Stimulated activated effector memory CD8-positive, alpha-beta T cell treated with anti-CD3 and anti-CD28 coated beads, Interleukin-12 subunit alpha, Interleukin-12 subunit beta, amount 100 ng/mL, for 72 hours (primary cell): ENCODE results near the gene FBXW7.
A peak's percentile ranks its signal among the peaks of the same experiment; 100 is the strongest.

Source experiments
- ATAC-seq: fragments of 150-1000 bp; cut with Tn5 transposase; 2 replicates; pipeline ENCODE4 v1.10.0; 2021
- DNase-seq, 2 donors: peaks; one replicate each; pipeline ENCODE4 v3.0.0; 2021 to 2022; ENCODE audit warnings: low spot score in 2 of 2
- H3K27ac Mint-ChIP-seq: one replicate; pipeline ENCODE4 v1.8.0; 2022; ENCODE audit warnings: mild to moderate bottlenecking, mixed read lengths
- H3K36me3 Mint-ChIP-seq: one replicate; pipeline ENCODE4 v1.8.0; 2022; ENCODE audit warnings: mild to moderate bottlenecking, mixed read lengths
- H3K4me1 Mint-ChIP-seq: one replicate; pipeline ENCODE4 v1.8.0; 2022; ENCODE audit warnings: mixed read lengths
- H3K4me3 Mint-ChIP-seq: one replicate; pipeline ENCODE4 v1.8.0; 2022; ENCODE audit warnings: mild to moderate bottlenecking, mixed read lengths
- H3K9me3 Mint-ChIP-seq: one replicate; pipeline ENCODE4 v1.8.0; 2022; ENCODE audit warnings: mixed read lengths

The FBXW7 gene

DNA sequence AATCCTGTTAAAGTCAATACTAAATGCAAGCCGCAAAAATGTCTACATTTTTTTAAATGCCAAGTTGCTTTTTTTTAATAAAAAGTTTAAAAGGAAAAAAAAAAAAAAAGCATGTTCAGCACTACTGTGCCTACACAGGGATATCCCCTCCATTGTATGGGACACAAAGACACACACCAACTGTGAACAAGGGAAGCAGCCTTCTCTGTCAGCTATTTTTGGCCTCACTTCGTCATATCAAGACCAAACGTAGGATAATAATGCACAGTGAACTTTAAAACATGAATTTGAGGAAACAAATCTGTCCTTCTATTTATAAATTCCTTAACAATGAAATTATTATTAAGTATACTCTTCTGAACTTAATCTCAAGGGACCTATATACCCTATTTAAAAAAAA is 4.4 kb downstream of the FBXW7 start:
- DNase-seq (no peak), ATAC-seq (no peak)
- H3K4me3 Mint-ChIP-seq = no peak overlapping the region
- H3K9me3 Mint-ChIP-seq = no peaks in the 10 kb centered on the region
- H3K27ac Mint-ChIP-seq = peak overlapping the region; percentile 50
- peaks cover 38% of the 10 kb centered on the region for H3K36me3 Mint-ChIP-seq
- H3K4me1 Mint-ChIP-seq = peaks cover 43% of the 10 kb centered on the region

DNA sequence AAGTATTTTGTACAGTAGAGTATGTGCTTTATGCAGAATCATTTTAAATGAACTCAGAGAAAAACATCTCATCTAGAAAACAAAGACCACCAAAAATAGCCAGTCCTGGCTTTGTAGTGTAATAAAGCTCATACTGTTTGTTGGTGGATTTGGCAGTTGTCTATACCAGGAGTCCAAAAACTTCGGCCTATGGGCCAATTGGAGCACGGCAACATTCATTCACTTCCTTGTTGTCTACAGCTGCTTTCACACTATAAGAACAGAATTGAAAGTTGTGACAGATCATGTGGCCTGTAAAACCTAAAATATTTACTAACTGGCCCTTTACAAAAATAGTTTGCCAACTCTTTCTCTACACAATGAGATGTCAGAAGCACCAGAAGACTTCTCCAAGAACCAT is 5.3 kb downstream of the FBXW7 start:
- peaks cover 49% of the 10 kb centered on the region for H3K4me1 Mint-ChIP-seq
- ATAC-seq (no peak), DNase-seq (no peak)
- H3K36me3 Mint-ChIP-seq = peaks cover 30% of the 10 kb centered on the region
- H3K27ac Mint-ChIP-seq = peak overlapping the region; percentile 50
- H3K4me3 Mint-ChIP-seq = no peak overlapping the region
- H3K9me3 Mint-ChIP-seq = no peaks in the 10 kb centered on the region

DNA sequence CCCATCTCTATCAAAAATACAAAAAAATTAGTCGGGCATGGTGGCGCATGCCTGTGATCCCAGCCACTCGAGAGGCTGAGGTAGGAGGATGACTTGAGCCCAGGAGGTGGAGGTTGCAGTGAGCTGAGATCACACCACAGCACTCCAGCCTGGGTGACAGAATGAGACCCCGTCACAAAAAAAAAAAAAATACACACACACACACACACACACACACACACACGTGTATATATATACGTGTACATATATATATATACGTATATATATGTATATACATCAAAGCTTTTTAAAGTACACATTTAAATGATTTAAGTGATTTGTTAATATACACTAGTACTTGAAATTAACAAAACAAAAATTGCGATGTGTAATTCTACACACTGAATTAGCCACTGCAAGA is 6.0 kb downstream of the FBXW7 start:
- ATAC-seq = no peak
- no peak for DNase-seq
- Mint-ChIP-seq H3K4me1 (peaks cover 54% of the 10 kb centered on the region), H3K9me3 (no peaks in the 10 kb centered on the region), H3K27ac (no peak overlapping the region), H3K36me3 (peaks cover 30% of the 10 kb centered on the region), H3K4me3 (no peak overlapping the region)

DNA sequence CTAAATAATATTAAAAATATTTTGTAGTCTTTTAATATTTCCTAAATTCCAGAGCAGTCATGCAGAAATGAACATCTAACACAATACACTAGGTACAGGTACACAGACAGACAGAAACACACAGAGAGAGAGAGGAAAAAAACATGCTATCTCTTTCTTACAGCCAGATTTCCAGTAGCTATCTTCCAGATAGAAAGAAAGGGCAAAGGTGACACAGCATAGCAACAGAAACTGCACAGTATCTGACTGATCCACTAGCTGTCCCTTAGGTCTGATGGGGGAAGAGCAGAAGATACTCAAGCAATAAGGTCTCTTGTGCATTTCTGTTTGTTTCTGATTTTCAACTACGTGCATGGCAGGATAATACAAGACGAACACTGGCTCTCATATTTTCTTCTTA is 7.8 kb downstream of the FBXW7 start:
- Mint-ChIP-seq H3K9me3 (no peaks in the 10 kb centered on the region), H3K27ac (no peak overlapping the region), H3K36me3 (peaks cover 28% of the 10 kb centered on the region), H3K4me1 (peaks cover 67% of the 10 kb centered on the region), H3K4me3 (no peak overlapping the region)
- no peak for ATAC-seq
- DNase-seq = no peak

DNA sequence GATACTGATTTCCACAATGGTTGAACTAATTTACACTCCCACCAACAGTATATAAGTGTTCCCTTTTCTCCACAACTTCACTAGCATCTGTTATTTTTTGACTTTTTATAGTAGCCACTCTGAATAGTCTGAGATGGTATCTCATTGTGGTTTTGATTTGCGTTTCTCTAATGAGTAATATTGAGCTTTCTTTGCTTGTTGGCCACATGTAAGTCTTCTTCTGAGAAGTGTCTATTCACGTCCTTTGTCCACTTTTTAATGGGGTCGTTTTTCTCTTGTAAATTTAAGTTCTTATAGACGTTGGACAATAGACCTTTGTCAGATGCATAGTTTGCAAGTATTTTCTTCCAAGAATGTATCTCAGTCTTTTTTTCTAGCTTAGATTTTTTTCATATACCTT is 10.0 kb downstream of the FBXW7 start:
- no peak for DNase-seq
- no peak overlapping the region for H3K27ac Mint-ChIP-seq
- H3K9me3 Mint-ChIP-seq = no peaks in the 10 kb centered on the region
- peak; percentile 74 for ATAC-seq
- H3K4me1 Mint-ChIP-seq = peaks cover 68% of the 10 kb centered on the region
- peaks cover 17% of the 10 kb centered on the region for H3K36me3 Mint-ChIP-seq
- H3K4me3 Mint-ChIP-seq = no peak overlapping the region

DNA sequence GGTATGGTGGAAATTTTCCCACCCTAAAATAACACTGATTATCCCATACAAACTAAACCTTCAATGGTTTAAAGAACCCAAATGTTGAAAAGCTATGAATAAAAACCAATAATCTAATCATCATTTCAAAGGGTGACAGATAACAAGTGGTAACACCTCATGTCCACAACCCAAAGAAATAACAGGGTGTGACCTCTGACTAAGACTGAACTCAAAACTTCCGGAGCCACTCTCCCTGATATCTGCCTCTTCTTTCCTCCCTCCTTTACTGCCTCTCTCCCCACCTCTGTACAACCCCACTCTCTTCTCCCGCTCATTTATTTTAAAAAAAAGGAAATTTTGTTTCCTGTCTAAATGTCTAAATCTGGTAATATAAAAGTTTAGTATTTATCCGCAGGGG is 11.5 kb downstream of the FBXW7 start:
- Mint-ChIP-seq H3K36me3 (peaks cover 11% of the 10 kb centered on the region), H3K27ac (peak overlapping the region; percentile 41), H3K4me1 (peaks cover 68% of the 10 kb centered on the region), H3K4me3 (peak overlapping the region; percentile 33), H3K9me3 (no peaks in the 10 kb centered on the region)
- DNase-seq (no peak), ATAC-seq (peak; percentile 95)

DNA sequence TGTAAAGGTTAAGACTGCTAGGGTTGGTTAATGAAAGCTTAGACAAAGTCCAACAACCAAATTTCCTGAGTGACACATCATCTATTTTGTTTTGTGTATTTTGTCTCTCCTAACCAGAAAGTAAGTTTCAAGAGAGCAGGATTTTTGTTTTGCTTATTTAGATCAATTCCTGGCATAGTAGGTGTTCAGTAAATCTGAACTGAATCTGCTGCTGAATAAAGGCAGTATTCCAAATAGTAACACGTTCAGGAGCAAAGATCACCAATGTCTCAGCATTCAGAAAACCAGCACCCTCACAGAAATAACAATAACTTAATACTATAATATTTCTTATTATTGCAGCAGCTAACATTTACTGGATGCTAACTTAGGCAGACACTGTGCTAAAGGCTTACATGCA is 12.2 kb downstream of the FBXW7 start:
- Mint-ChIP-seq H3K4me1 (peaks cover 68% of the 10 kb centered on the region), H3K36me3 (peaks cover 11% of the 10 kb centered on the region), H3K27ac (peak overlapping the region; percentile 40), H3K4me3 (no peak overlapping the region), H3K9me3 (no peaks in the 10 kb centered on the region)
- ATAC-seq (no peak), DNase-seq (no peak)

DNA sequence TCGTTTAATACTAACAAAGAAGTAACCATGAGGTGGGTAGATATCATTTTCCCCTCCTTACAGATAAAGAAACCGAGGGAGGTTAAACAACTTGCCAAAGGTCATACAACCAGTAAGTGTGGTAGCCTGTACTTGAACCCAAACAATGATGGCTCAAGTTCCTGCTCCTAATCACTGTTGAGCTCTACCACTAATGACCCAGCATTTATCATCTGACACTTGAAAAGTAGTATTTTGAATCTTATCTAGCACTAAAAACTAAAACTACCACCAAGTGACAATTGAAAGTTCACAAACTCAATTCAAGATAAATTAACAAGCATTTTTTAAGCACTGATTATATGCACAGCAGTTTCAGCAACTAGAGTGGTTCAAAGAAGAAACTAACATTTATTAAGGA is 13.1 kb downstream of the FBXW7 start:
- H3K27ac Mint-ChIP-seq = peak overlapping the region; percentile 40
- peaks cover 11% of the 10 kb centered on the region for H3K36me3 Mint-ChIP-seq
- no peaks in the 10 kb centered on the region for H3K9me3 Mint-ChIP-seq
- no peak for ATAC-seq
- peaks cover 61% of the 10 kb centered on the region for H3K4me1 Mint-ChIP-seq
- DNase-seq = no peak
- no peak overlapping the region for H3K4me3 Mint-ChIP-seq

DNA sequence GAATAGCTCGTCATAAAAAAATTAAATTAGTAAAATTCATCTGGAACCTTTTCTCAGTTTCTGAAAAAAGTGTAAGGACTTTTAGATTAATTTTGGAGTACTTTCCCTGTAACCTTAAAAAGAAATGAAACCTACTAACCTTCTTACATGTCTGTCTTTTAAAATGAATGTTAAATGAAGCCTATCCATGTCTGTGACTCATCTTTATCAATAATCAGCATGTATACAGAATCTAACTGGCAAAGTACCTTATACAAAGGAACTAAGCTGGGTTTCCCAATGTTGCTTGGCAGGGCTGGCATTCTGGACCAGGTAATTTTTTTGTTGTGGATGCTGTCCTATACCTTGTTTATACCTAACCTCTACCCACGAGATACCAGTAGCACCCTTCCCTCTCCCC is 13.6 kb downstream of the FBXW7 start:
- H3K4me3 Mint-ChIP-seq = no peak overlapping the region
- ATAC-seq = no peak
- peaks cover 58% of the 10 kb centered on the region for H3K4me1 Mint-ChIP-seq
- H3K36me3 Mint-ChIP-seq = peaks cover 11% of the 10 kb centered on the region
- H3K27ac Mint-ChIP-seq = no peak overlapping the region
- DNase-seq = no peak
- H3K9me3 Mint-ChIP-seq = no peaks in the 10 kb centered on the region

DNA sequence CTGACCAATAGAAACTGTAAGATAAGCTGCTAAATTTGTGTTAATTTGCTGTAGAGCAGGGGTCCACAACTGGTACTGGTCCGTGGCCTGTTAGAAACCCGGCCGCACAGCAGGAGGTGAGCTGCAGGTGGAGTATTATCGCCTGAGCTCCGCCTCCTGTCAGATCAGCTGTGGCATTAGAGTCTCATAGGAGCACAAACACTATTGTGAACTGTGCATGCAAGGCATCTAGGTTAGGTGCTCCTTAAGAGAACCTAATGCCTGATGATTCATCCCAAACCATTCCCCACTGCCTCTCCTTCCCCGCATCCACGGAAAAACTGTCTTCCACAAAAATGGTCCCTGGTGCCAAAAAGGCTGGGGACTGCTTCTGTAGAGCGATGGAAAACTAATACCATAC is 19.7 kb downstream of the FBXW7 start:
- DNase-seq (no peak), ATAC-seq (no peak)
- Mint-ChIP-seq H3K9me3 (no peaks in the 10 kb centered on the region), H3K4me3 (no peak overlapping the region), H3K27ac (no peak overlapping the region), H3K36me3 (no peaks in the 10 kb centered on the region), H3K4me1 (peaks cover 40% of the 10 kb centered on the region)

DNA sequence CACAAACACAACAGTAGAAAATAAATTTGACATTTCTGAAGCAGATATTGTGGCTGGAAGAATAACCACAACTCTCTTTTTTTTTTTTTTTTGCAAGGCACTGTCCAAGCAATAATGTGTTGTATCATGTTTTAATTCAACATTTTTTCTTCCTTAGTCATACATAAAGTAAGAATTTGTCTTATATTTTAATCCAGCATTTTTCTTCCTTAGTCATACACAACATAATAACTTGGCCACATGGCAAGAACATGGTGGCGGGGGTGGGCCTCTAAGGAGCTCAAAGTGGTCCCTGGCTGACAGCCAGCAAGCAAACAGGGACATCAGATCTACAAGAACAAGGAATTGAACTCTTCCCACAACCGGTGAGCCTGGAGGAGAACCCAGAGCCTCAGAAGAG is 20.2 kb downstream of the FBXW7 start:
- ATAC-seq (no peak), DNase-seq (no peak)
- H3K4me3 Mint-ChIP-seq = no peak overlapping the region
- H3K4me1 Mint-ChIP-seq = peaks cover 40% of the 10 kb centered on the region
- H3K36me3 Mint-ChIP-seq = no peaks in the 10 kb centered on the region
- H3K27ac Mint-ChIP-seq = no peak overlapping the region
- H3K9me3 Mint-ChIP-seq = no peaks in the 10 kb centered on the region

DNA sequence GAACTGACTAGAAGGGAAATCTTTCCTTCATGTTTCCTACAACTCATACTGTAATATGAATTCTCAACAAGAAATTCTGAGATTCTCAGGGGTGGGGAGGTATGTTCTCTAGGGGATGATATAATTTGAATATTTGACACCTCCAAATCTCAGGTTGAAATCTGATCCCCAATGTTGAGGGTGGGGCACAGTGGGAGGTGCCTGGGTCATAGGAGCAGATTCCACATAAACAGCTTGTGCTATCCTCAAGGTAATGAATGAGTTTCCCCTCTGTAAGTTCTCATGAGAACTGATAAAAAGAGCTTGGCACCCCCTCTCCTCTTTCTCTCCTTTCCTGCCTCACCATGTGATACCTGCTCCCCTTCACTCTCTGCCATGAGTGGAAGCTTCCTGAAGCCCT is 21.5 kb downstream of the FBXW7 start:
- no peaks in the 10 kb centered on the region for H3K36me3 Mint-ChIP-seq
- H3K4me3 Mint-ChIP-seq = no peak overlapping the region
- H3K4me1 Mint-ChIP-seq = peaks cover 45% of the 10 kb centered on the region
- DNase-seq (no peak), ATAC-seq (no peak)
- H3K9me3 Mint-ChIP-seq = no peaks in the 10 kb centered on the region
- H3K27ac Mint-ChIP-seq = peak overlapping the region; percentile 20

DNA sequence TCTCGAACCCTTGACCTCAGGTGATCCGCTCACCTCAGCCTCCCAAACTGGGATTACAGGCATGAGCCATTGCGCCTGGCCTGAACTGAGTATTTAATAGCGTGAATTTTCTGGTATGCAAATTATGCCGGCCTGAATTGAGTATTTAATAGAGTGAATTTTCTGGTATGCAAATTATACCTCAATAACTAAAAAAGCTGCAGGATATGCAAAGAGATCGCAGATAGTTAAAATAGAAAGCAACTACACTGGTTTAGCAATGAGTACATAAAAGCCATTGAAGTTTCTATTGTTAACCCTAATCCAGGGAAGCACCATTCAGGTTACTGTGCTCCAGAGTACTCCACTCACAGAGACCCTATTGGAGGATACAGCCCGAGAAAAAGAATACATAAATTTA is 22.8 kb downstream of the FBXW7 start:
- H3K36me3 Mint-ChIP-seq = peaks cover 3% of the 10 kb centered on the region
- ATAC-seq (no peak), DNase-seq (no peak)
- H3K27ac Mint-ChIP-seq = no peak overlapping the region
- peaks cover 46% of the 10 kb centered on the region for H3K4me1 Mint-ChIP-seq
- no peaks in the 10 kb centered on the region for H3K9me3 Mint-ChIP-seq
- H3K4me3 Mint-ChIP-seq = no peak overlapping the region

DNA sequence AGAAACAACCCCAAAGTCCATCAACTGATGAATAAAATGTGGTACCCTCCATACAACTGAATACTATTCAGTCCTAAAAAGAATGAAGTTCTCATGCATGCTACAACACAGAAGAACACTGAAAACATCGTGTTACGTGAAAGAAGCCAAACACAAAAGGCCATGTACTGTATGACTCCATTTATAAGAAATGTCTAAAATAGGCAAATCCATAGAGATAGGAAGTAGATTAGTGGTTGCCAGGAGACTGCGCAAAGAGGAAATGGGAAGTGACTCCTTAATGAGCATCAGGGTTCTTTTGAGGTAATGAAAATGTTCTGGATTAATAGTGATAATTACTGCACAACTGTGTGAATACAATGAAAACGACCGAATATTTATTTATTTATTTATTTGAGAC is 23.4 kb downstream of the FBXW7 start:
- Mint-ChIP-seq H3K4me3 (no peak overlapping the region), H3K36me3 (peaks cover 9% of the 10 kb centered on the region), H3K4me1 (peaks cover 52% of the 10 kb centered on the region), H3K27ac (no peak overlapping the region), H3K9me3 (no peaks in the 10 kb centered on the region)
- DNase-seq = no peak
- no peak for ATAC-seq

DNA sequence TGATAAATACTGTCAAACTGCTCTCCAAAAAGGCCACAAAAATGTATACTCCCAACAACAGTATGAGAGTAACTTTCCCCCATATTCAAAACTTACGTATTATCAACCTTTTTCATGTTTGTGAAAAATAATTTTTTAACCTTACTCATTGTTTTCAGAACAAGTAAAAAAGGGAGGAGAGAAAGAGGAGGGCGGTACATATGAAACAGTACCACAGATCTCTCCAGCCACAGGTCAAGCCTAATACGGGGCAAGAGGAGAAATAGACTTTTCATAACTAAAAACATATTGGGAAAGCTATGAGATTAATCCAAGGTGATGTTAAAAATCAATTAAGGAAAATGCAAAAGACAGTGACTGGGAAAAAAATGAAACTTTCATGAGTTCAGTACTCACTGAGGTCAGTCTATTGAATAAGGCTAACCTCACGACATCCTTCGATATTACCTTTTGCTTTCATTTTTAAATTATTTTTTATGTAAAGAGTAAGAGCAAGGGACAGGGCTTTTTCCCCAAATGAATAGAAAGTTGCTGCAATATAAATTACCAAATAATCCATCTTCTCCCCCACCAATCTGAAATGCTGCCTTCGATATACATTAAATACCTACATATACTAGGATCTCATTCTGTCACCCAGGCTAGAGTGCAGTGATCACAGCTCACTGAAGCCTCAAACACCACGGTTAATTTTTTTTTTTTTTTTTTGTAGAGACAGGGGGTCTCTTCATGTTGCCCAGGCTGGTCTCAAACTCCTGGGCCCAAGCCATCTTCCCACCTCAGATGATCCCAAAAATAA is 25.3 kb downstream of the FBXW7 start:
- peaks cover 17% of the 10 kb centered on the region for H3K36me3 Mint-ChIP-seq
- DNase-seq (no peak), ATAC-seq (peak; percentile 71)
- H3K4me1 Mint-ChIP-seq = peaks cover 45% of the 10 kb centered on the region
- H3K27ac Mint-ChIP-seq = peak overlapping the region; percentile 71
- peak overlapping the region; percentile 69 for H3K4me3 Mint-ChIP-seq
- no peaks in the 10 kb centered on the region for H3K9me3 Mint-ChIP-seq

DNA sequence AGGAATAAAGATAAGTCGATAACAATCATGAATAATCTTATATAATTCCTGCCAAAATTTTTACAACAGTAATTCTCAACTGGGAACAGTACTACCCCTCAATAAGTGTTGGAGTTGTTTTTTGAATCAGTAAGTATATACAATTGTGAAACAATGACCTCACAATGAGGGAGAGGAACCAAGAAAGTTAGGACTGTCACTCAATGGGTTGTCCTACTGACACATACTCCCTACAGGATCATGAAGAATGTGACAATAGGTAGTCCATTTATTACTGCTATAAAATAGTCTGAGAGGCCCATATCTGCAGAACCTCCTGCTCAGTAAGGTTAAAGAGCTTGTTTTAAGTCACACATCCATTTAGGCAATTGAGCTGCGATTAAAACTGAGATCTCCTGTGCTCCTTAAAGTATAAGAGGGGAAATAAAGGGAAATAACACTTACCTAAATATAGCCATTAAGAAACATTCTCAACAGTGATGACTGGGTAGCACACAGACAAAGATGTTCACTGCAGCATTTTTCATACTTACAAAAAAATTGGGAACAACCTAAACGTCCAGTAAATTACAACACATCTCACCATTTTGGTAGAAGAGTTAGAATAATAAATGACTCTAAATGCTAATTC is 26.2 kb downstream of the FBXW7 start:
- DNase-seq (no peak), ATAC-seq (peak; percentile 31)
- peaks cover 42% of the 10 kb centered on the region for H3K4me1 Mint-ChIP-seq
- peaks cover 17% of the 10 kb centered on the region for H3K36me3 Mint-ChIP-seq
- no peaks in the 10 kb centered on the region for H3K9me3 Mint-ChIP-seq
- peak overlapping the region; percentile 71 for H3K27ac Mint-ChIP-seq
- peak overlapping the region; percentile 69 for H3K4me3 Mint-ChIP-seq
